GM12873 (cell line): ENCODE data around the gene ARHGAP23.

Source experiments
- TF ChIP-seq, protein P1 (sequence below): IDR thresholded peaks from 2 replicates; pipeline ENCODE4 v1.5.1; 2012; ENCODE audit warnings: low read depth, mild to moderate bottlenecking, moderate library complexity, low read length, control low read depth; ENCODE audit not compliant: insufficient read depth; ENCODE audit errors: missing control alignments

Gene ARHGAP23

DNA sequence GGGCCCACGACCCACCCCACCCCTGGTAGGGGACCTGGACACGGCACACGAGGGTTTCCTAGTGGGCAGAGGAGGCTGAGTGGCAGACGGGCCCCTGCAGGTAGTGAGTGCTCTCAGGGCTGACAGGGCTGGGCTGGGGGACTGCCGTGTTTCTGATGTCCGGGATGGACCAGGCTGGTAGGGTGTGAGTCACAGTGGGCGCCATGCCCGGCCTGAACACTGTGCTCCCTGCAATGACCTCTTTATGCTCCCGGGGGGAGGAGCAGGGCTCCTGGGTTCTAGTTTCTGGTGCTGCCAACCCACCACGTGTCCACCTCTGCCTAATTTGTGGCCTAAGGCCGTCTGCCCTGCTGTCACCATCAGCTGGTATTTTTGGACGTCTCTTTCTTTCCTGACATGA lies 26.3 kb downstream of the ARHGAP23 start:
- TF ChIP-seq, protein P1, sequence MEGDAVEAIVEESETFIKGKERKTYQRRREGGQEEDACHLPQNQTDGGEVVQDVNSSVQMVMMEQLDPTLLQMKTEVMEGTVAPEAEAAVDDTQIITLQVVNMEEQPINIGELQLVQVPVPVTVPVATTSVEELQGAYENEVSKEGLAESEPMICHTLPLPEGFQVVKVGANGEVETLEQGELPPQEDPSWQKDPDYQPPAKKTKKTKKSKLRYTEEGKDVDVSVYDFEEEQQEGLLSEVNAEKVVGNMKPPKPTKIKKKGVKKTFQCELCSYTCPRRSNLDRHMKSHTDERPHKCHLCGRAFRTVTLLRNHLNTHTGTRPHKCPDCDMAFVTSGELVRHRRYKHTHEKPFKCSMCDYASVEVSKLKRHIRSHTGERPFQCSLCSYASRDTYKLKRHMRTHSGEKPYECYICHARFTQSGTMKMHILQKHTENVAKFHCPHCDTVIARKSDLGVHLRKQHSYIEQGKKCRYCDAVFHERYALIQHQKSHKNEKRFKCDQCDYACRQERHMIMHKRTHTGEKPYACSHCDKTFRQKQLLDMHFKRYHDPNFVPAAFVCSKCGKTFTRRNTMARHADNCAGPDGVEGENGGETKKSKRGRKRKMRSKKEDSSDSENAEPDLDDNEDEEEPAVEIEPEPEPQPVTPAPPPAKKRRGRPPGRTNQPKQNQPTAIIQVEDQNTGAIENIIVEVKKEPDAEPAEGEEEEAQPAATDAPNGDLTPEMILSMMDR: no peak

DNA sequence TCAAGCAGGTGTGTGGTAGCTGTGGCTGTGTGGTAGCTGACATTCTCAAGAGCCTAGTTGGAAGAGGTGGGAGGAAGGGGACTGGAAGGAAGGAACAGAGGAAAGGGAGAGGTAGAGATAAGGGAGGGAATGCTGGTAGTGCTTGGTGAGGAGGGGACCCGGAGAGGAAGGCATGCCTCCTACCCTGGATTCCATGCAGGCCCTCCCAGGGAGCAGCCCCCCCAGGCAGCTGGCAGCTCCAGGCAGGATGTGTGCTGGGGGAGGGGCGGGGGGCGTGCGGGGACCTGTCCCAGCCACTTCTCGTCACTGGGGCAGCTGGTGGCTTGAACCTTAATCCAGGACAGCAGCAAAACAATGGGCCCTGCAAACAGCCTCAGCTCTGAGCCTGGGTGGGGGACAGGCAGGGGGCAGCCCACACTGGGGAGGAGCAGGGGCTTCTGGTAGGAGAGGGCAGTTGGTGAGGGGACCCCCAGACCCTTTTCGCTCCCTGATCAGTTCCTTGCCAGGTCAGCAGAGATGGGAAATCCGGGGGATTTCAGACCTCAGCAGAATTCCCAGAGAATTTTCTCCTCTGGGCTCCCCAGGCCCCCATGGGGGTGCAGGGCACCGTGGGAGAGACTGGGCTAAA lies 27.1 kb downstream of the ARHGAP23 start:
- TF ChIP-seq, protein P1: no peak

DNA sequence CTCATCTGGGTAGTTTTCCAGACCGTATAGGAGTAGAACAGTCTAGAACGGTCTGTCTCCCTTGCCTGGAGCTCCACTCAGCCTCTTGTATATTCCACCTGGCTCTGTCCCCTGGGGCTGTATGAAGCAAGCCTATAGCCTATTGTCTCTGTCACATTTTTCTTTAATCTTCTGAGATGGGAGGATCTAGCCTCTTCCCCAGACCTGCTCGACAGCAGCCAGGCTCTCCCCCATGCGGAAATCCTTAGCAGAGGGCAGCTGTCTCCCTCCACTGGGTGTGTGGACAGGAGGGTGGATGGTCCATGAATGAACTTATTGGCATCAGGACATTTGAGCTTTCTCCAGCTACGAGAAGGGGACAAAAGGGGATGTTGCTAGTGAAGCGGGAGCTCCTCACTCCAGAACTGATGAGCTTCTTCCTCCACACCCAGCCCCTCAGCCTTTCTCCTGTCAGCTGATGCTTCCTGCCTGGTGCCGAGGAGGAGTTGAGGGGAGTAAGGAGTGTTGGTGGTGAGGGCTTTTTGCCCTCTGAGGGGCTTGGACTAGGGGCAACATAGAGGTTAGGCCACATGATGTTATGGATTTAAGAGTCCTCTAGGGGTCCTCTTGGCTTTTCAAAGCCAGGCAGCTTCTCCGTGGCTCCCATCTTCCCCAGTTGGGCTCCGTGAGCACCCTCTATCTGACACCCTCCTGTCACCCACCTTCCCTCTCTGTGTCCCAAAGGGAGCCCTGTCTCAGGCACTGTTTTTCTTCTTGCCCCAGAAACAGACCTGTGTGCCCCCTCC lies 28.0 kb downstream of the ARHGAP23 start:
- TF ChIP-seq, protein P1: peak; percentile 33

DNA sequence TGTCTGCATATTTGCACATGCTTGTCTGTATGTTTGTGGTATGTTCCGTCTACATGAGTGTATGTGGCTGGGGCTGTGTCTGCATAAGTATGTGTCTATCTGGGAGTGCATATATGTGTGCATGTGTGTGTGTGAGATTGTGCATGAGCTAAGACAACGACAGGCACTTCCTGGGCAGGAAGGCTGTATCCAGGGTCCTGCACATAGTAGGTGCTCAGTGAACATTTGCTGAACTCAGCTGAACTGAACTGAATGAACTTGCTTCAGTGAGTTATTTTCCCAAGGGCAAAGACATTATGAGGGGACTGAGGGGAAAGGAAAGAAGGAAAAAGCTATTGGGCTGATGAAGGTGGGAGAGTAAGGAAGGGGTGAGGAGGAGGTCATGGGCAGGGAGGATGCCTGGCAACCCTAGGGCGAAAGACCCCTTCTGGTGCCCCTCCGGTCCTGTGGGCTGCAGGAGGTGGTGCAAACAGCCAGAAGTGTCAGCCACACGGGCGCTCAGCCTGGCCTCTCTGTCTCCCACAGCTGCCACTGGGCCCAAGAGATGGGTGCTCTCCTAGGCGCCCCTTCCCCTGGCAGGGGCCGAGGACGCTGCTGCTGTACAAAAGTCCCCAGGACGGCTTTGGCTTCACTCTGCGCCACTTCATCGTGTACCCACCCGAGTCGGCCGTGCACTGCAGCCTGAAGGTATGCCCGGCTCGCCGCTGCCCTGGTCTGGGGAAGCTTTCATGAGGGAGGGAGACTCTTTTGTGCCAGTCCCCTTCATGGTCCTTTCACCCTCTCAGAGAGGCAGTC lies 29.5 kb downstream of the ARHGAP23 start:
- TF ChIP-seq, protein P1: no peak

DNA sequence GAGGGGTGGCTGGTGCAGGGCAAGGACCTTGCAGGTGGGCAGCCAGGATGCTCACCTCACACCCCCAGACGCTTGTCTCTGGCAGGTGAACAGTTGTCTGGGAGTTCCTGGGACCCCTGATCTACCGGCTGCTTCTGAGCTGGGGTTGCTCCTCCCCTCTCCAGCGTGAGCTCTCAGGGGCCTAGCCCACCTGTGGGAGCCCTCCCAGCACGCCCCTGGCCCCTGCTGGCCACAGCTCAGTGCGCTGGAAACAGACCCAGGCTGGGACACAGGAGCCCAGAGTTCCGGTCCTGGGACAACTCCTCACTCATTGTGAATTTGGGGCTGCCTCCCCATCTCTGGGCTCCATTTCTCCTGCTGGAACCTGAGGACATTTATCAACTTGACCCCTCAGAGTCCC lies 30.3 kb downstream of the ARHGAP23 start:
- TF ChIP-seq, protein P1: no peak

DNA sequence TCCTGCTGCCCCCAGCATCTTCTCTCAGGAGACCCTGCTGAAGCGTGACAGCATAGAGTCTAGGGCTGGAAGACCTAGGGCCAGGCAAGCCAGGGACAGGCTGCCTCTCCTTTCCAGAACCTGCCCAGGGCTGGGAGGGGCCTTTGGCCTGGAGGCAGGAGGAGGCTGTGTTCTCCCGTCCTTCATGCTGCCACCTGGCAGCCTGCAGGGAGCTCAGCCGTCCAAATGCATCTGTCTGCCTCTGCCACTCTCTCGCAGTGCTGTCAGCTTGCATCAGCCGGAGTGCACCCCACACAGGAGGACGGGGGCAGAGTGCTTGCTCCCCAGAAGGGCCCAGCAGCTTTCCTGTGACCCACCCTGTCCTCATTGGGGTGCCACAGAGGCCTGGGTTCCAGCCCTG lies 31.3 kb downstream of the ARHGAP23 start:
- TF ChIP-seq, protein P1: no peak
